ENCODE data around the gene BRAF. TPM values are rescaled to one million over a fixed set of nuclear protein-coding genes. Genes with fewer than 3 reads are reported as not detected.
"Not testable (repeated sequence)": the region's sequence is repeated elsewhere in the genome, so short reads cannot be mapped to it uniquely, and the experiment has no call there.

Gene BRAF
- total RNA-seq, 1 donor from 2014 or later, result 48.0 TPM

- H3K4me3 Mint-ChIP-seq, result peak overlapping the region; percentile 87
- H3K36me3 Mint-ChIP-seq, result peaks cover 2% of the 10 kb centered on the region
- no peak overlapping the region for H3K27ac ChIP-seq
- no peaks in the 10 kb centered on the region for H3K9me3 ChIP-seq (ENCODE audit: low read depth)
- peaks cover 29% of the 10 kb centered on the region for H3K27me3 ChIP-seq
- peak overlapping the region; percentile 95 for H3K4me2 ChIP-seq
- peak overlapping the region; percentile 70 for H3K4me3 ChIP-seq
- H3K9ac ChIP-seq, result no peak overlapping the region
- H3K9me3 Mint-ChIP-seq, result no peaks in the 10 kb centered on the region
- no peaks in the 10 kb centered on the region for H3K79me2 ChIP-seq (ENCODE audit: low read depth)
- H3K4me1 Mint-ChIP-seq, result peaks cover 13% of the 10 kb centered on the region
- peaks cover 25% of the 10 kb centered on the region for H3F3A ChIP-seq (ENCODE audit: low read depth)
- TF ChIP-seq EZH2 (IDR thresholded peaks at IDR 0.05) (no peak), CTCF (IDR thresholded peaks at IDR 0.05) (no peak), EZH2phosphoT487 (IDR thresholded peaks at IDR 0.05) (no peak)
- H3K27me3 Mint-ChIP-seq (ENCODE audit: insufficient read depth, low read depth), result peaks cover 22% of the 10 kb centered on the region
- H2AFZ ChIP-seq (replicated peaks), result peak overlapping the region; percentile 90
- H3K36me3 ChIP-seq, result no peaks in the 10 kb centered on the region
- no peaks in the 10 kb centered on the region for H4K20me1 ChIP-seq (ENCODE audit: low read depth)
- H3K4me1 ChIP-seq, result peaks cover 6% of the 10 kb centered on the region
- H3K27ac Mint-ChIP-seq, result no peak overlapping the region
- no peak for DNase-seq (ENCODE audit: low spot score)
These were observed 252.8 kb downstream of the BRAF start for GRCh38 chr7:140671966-140672365.

GRCh38 chr7:140670343-140670935 lies 254.3 kb downstream of the BRAF start:
- Mint-ChIP-seq H3K9me3 (no peaks in the 10 kb centered on the region), H3K27me3 (ENCODE audit: insufficient read depth, low read depth) (peaks cover 22% of the 10 kb centered on the region), H3K36me3 (peaks cover 2% of the 10 kb centered on the region), H3K27ac (no peak overlapping the region), H3K4me3 (no peak overlapping the region), H3K4me1 (peaks cover 13% of the 10 kb centered on the region)
- Histone ChIP-seq H3K9me3 (ENCODE audit: low read depth) (no peaks in the 10 kb centered on the region), H4K20me1 (ENCODE audit: low read depth) (no peaks in the 10 kb centered on the region), H3K4me2 (no peak overlapping the region), H3K4me1 (peaks cover 6% of the 10 kb centered on the region), H3K4me3 (no peak overlapping the region), H3K27me3 (peaks cover 29% of the 10 kb centered on the region), H3K27ac (no peak overlapping the region), H3F3A (ENCODE audit: low read depth) (peaks cover 24% of the 10 kb centered on the region), H2AFZ (replicated peaks) (no peak overlapping the region), H3K79me2 (ENCODE audit: low read depth) (no peaks in the 10 kb centered on the region), H3K9ac (no peak overlapping the region), H3K36me3 (no peaks in the 10 kb centered on the region)
- DNase-seq (ENCODE audit: low spot score), result no peak
- TF ChIP-seq EZH2 (IDR thresholded peaks at IDR 0.05) (no peak), EZH2phosphoT487 (IDR thresholded peaks at IDR 0.05) (no peak), CTCF (IDR thresholded peaks at IDR 0.05) (no peak)

GRCh38 chr7:140669862-140670261 lies 254.9 kb downstream of the BRAF start:
- H3K27ac ChIP-seq; H2AFZ ChIP-seq (replicated peaks); H3K4me2 ChIP-seq; H3K36me3 Mint-ChIP-seq; H3K27ac Mint-ChIP-seq; H3K9me3 ChIP-seq (ENCODE audit: low read depth); H3K4me3 ChIP-seq; H3K4me1 ChIP-seq; H4K20me1 ChIP-seq (ENCODE audit: low read depth); H3K79me2 ChIP-seq (ENCODE audit: low read depth); H3K9ac ChIP-seq; H3K36me3 ChIP-seq; H3K9me3 Mint-ChIP-seq; H3K4me3 Mint-ChIP-seq; DNase-seq (ENCODE audit: low spot score): not testable (repeated sequence)
- Histone ChIP-seq H3F3A (ENCODE audit: low read depth) (peaks cover 18% of the 10 kb centered on the region), H3K27me3 (peaks cover 29% of the 10 kb centered on the region)
- H3K27me3 Mint-ChIP-seq (ENCODE audit: insufficient read depth, low read depth), result peaks cover 20% of the 10 kb centered on the region
- peaks cover 11% of the 10 kb centered on the region for H3K4me1 Mint-ChIP-seq

- Histone ChIP-seq H3K79me2 (ENCODE audit: low read depth) (no peaks in the 10 kb centered on the region), H3K36me3 (no peaks in the 10 kb centered on the region), H3K4me1 (peaks cover 6% of the 10 kb centered on the region), H3F3A (ENCODE audit: low read depth) (peaks cover 14% of the 10 kb centered on the region), H3K27me3 (peaks cover 25% of the 10 kb centered on the region), H3K27ac (no peak overlapping the region), H4K20me1 (ENCODE audit: low read depth) (no peaks in the 10 kb centered on the region), H3K4me2 (no peak overlapping the region), H3K4me3 (no peak overlapping the region), H3K9ac (no peak overlapping the region), H2AFZ (replicated peaks) (no peak overlapping the region), H3K9me3 (ENCODE audit: low read depth) (no peaks in the 10 kb centered on the region)
- DNase-seq (ENCODE audit: low spot score), result no peak
- Mint-ChIP-seq H3K27me3 (ENCODE audit: insufficient read depth, low read depth) (peaks cover 19% of the 10 kb centered on the region), H3K27ac (no peak overlapping the region), H3K9me3 (no peaks in the 10 kb centered on the region), H3K36me3 (peaks cover 2% of the 10 kb centered on the region), H3K4me1 (peaks cover 11% of the 10 kb centered on the region), H3K4me3 (no peak overlapping the region)
- TF ChIP-seq EZH2 (IDR thresholded peaks at IDR 0.05), result no peak
- no peak for TF ChIP-seq CTCF (IDR thresholded peaks at IDR 0.05)
- no peak for TF ChIP-seq EZH2phosphoT487 (IDR thresholded peaks at IDR 0.05)
These were observed 255.4 kb downstream of the BRAF start for GRCh38 chr7:140669352-140669751.
